ENCODE results near the gene ACOT7. TPM values are rescaled to one million over a fixed set of nuclear protein-coding genes. Genes with fewer than 3 reads are reported as not detected.
"Not testable (repeated sequence)": the region's sequence is repeated elsewhere in the genome, so short reads cannot be mapped to it uniquely, and the experiment has no call there.

ACOT7 gene
- total RNA-seq, 1 experiment from 2014 or later = 113 TPM

DNA sequence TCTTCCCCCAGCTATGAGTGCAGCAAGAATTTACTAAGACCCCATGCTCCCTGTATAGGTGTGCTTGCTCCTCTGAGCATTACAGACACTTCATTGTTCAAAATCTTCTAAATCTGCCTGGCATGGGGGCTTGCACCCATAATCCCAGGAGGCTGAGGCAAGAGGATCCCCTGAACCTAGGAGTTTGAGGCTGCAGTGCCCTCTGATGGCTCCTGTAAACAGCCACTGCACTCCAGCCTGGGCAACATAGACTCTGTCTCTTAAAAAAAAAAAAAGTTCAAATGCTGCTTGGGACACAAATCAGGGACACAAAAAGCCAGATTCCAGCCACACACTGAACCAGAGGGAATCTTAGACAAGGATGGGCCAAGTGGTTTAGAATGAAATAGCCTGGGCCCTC lies 3.4 kb upstream of the ACOT7 start:
- DNase-seq (ENCODE audit: low read depth) = no peak

DNA sequence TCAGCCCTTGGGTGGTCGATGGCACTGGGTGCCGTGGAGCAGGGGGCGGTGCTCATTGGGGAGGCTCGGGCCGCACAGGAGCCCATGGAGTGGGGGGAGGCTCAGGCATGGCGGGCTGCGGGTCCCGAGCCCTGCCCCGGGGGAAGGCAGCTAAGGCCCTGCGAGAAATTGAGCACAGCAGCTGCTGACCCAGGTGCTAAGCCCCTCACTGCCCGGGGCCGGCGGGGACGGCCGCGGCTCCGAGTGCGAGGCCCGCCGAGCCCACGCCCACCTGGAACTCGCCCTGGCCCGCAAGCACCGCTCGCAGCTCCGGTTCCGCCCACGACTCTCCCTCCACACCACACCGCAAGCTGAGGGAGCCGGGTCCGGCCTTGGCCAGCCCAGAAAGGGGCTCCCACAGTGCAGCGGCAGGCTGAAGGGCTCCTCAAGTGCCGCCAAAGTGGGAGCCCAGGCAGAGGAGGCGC lies 2.2 kb upstream of the ACOT7 start:
- not testable (repeated sequence) for DNase-seq (ENCODE audit: low read depth)

- not testable (repeated sequence) for DNase-seq (ENCODE audit: low read depth)
Observed at GRCh38 chr1:6395130-6395529, 1.6 kb upstream of the ACOT7 start.

GRCh38 chr1:6392809-6393399 lies 663 bp downstream of the ACOT7 start:
- no peak for DNase-seq (ENCODE audit: low read depth)

- no peak for DNase-seq (ENCODE audit: low read depth)
Observed at GRCh38 chr1:6391951-6392808, 1.4 kb downstream of the ACOT7 start.

DNA sequence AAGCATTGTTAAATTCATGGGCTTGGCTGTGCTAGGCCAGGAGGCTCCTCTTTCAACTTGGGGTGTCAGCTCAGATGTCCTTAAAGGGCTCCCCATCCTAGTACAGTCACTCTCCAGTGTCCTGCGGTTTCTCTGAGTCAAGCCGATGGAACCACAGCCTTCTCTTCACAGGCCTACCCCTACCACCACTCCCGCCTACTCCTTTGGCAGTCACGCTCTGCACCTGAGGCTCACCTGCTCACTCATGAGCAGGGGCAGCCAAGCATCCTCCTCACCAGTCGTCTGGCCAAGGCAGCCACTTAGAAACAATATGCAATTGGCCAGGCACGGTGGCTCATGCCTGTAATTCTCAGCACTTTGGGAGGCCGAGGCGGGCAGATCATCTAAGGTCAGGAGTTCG lies 3.6 kb downstream of the ACOT7 start:
- no peak for DNase-seq (ENCODE audit: low read depth)

- peak; percentile 86 for DNase-seq (ENCODE audit: low read depth)
Observed at GRCh38 chr1:6386371-6386949, 7.1 kb downstream of the ACOT7 start.

- DNase-seq (ENCODE audit: low read depth) = peak; percentile 91
Observed at GRCh38 chr1:6385488-6386191, 7.9 kb downstream of the ACOT7 start.

DNA sequence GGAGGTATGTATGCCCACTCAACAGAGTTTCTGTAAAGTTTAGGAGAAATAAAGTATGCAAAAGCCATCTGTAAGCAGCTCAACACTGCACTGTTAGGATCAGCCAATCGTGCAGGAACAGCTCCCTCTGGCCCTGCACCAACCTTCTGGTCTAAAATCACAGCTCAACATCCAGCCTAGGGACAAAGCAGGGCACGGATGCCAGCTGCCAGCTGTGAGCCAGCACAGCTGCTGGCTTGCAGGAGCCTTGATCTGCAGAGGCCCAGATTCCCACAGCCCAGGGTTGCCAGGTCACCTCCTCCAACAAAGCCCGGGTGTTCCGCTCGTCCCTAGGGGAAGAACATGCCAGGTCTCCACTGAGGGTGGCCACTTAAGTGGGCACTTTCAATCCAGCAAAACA lies 8.6 kb downstream of the ACOT7 start:
- no peak for DNase-seq (ENCODE audit: low read depth)

DNA sequence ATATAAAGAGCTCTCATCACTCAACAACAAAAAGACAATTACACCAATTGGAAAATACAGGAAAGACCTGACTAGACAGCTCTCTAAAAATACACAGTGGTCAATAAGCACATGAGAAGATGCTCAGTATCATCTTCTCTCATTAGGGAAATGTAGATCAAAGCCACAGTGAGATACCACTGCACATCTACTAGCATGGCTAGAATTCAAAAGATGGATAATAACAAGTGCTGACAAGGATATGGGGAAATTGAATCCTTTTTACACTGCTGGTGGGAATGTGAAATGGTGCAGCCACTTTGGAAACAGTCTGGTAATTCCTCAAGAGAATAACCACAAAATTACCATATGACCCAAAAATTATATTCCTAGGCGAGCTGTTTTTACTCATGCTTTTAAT lies 9.4 kb downstream of the ACOT7 start:
- DNase-seq (ENCODE audit: low read depth) = no peak

DNA sequence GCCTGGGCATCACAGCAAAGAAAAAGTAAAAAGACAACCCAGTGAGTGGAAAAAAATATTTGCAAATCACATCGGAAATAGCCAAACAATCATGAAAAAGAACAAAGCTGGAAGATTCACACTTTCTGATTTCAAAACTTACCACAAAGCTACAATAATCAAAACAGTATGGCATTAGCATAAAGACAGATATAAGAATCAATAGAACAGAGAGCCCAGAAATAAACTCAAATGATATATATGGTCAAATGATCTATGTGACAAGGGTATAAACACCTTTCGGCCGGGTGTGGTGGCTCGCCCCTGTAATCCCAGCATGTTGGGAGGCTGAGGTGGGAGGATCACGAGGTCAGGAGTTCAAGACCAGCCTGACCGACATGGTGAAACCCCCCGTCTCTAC lies 13.5 kb downstream of the ACOT7 start:
- DNase-seq (ENCODE audit: low read depth) = no peak

GRCh38 chr1:6378096-6378746 lies 15.3 kb downstream of the ACOT7 start:
- DNase-seq (ENCODE audit: low read depth) = no peak

GRCh38 chr1:6373961-6374720 lies 19.4 kb downstream of the ACOT7 start:
- DNase-seq (ENCODE audit: low read depth) = no peak

- not testable (repeated sequence) for DNase-seq (ENCODE audit: low read depth)
Observed at GRCh38 chr1:6372236-6372635, 21.3 kb downstream of the ACOT7 start.

- no peak for DNase-seq (ENCODE audit: low read depth)
Observed at GRCh38 chr1:6370006-6370405, 23.6 kb downstream of the ACOT7 start.

DNA sequence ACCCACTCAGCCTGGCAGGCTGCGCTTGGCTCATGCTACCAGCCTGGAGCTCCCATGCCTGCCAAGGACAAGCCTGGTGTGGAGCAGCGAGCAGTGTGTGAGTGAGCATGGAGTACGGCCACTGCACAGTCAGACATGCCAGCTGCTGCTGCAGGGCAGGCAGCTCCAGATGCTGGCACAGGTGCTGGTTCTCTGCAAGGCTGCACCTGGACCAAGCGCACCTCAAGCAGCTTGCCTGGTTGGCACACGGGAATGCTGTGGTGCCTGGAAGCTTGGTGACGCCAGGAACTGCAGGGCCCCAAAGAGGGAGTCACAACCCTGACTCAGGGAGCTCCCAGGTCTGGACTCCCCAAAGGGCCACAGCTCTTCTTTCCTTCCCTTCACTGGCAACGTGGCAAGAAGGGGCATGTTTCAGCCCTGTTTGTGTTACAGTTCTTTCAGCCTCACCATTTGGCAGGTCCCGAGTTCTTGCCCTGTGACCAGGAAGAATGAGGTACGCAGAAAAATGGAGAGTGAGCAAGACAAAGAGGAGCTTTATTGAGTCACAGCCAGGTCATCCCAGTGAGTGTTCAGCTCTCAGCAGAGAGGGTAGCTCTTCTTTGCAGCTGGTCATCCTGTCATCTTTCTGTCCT lies 26.1 kb downstream of the ACOT7 start:
- DNase-seq (ENCODE audit: low read depth) = peak; percentile 52

DNA sequence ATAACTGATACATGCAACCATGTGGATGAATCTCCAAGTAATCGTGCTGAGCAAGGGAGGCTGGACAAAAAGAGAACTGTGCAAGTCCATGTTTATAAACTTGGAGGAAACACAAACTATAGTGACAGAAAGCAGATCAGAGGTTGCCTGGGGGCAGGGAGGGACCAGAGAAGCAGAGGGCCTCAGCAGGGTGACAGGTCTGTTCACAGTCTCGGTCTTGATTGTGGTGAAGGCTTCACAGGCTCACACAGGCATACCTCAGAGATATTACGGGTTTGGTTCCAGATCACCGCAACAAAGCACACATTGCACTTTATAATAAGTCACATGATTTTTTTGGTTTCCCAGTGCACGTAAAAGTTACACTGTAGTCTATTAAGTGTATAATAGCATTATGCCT lies 28.5 kb downstream of the ACOT7 start:
- no peak for DNase-seq (ENCODE audit: low read depth)

GRCh38 chr1:6363085-6363884 lies 30.3 kb downstream of the ACOT7 start:
- DNase-seq (ENCODE audit: low read depth) = peak; percentile 74

DNA sequence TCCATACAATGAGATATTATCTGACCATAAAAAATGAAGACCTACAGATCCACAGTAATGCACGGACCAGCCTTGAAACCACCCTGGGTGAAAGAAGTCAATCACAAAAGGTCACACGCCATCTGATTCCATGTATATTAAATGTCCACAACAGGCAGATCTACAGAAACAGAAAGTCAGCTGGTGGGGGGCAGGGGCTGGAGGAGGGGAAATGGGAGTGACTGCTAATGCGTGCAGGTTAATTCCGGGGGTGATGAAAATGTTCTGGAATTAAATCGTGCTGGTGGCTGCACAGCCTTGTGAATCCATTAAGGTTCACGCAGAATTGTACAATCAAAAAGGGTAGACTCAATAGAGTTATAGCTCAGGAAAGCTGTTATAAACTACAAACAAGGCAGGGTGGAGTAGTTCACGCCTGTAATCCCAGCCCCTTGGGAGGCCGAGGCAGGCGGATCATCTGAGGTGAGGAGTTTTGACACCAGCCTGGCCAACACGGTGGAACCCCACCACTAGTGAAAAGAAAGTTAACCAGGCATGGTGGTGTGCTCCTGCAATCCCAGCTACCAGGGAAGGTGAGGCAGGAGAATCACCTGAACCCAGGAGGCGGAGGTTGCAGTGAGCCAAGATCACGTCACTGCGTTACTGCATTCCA lies 32.3 kb downstream of the ACOT7 start:
- DNase-seq (ENCODE audit: low read depth) = no peak
